ENCODE measurements around the gene TRAPPC6A.
"Not testable (repeated sequence)": the region's sequence is repeated elsewhere in the genome, so short reads cannot be mapped to it uniquely, and the experiment has no call there.

The TRAPPC6A gene

GRCh38 chr19:45133661-45134060, 44.4 kb downstream of the TRAPPC6A start:
- no peak for DNase-seq (ENCODE audit: extremely low read depth in 1 of 2, low read depth in 1 of 2)

- no peak for DNase-seq (ENCODE audit: extremely low read depth in 1 of 2, low read depth in 1 of 2)
Measured at GRCh38 chr19:45130888-45131615, 47.0 kb downstream of the TRAPPC6A start.

- DNase-seq (ENCODE audit: extremely low read depth in 1 of 2, low read depth in 1 of 2) = no peak
Measured at GRCh38 chr19:45130236-45130635, 47.8 kb downstream of the TRAPPC6A start.

DNA sequence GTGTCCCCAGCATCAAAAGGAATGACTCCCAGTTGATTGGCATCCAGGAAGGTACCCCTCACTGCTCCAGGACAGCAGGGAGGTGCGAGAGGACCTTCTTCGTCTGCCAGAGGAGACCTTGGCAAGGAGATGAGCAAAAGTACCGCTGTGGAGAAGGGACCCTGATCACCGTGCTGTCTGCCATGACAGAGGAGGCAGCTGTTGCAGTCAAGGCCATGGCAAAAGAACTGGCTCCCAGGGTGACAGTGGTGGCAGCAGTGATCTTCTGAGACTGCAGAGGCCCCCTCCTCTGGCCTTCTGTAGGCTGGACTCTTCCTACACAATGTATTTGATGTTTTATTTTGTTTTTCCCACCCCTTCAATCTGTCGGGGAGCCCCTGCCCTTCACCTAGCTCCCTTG, 49.2 kb downstream of the TRAPPC6A start:
- DNase-seq (ENCODE audit: extremely low read depth in 1 of 2, low read depth in 1 of 2) = no peak

GRCh38 chr19:45128146-45128545, 49.9 kb downstream of the TRAPPC6A start:
- no peak for DNase-seq (ENCODE audit: extremely low read depth in 1 of 2, low read depth in 1 of 2)

- no peak for DNase-seq (ENCODE audit: extremely low read depth in 1 of 2, low read depth in 1 of 2)
Measured at GRCh38 chr19:45126654-45127053, 51.4 kb downstream of the TRAPPC6A start.

GRCh38 chr19:45125975-45126493, 52.0 kb downstream of the TRAPPC6A start:
- DNase-seq (ENCODE audit: extremely low read depth in 1 of 2, low read depth in 1 of 2) = peak in 1 of 2 donors; percentile 60

GRCh38 chr19:45125360-45125759, 52.7 kb downstream of the TRAPPC6A start:
- DNase-seq (ENCODE audit: extremely low read depth in 1 of 2, low read depth in 1 of 2) = no peak

- DNase-seq (ENCODE audit: extremely low read depth in 1 of 2, low read depth in 1 of 2) = no peak
Measured at GRCh38 chr19:45124021-45124420, 54.0 kb downstream of the TRAPPC6A start.

DNA sequence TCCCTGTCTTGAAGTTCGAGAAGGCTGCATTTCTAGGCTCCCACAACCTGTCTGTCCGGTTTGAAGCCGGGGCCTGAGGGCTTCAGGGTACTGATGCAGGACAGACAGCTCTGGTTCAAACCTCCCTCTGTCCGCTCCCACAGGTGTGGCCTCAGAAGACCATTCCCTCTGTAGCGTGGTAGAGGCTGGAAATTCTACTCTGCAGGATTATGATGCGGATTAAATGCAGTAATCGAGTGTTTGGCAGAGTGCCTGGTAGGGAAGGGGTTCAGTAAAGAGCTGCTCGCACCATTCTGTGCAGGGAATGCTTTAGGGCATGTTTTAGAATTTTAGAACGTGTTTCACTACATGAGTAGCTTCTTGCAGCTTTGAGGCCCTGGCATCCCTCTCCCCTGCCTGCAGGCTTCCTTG, 54.6 kb downstream of the TRAPPC6A start:
- DNase-seq (ENCODE audit: extremely low read depth in 1 of 2, low read depth in 1 of 2) = no peak

DNA sequence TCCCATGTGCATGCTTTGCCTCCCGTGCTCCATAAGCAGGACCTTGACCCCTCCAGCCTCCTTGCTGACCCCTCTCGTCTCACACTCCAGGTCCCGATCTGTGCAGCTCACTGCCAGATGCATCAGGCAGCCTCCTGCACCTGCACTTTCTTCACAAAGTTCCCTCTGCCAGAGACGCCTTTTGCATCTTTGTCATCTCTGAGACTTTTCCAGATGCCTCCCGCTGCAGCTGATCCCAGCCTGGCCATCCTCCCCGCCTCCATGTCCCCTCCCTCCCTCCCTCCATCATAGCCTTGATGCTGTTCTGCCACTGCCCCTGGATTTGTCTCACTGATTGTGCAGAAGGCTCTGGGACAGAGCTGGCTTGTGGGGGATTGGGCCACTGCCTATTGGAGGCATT, 55.2 kb downstream of the TRAPPC6A start:
- DNase-seq (ENCODE audit: extremely low read depth in 1 of 2, low read depth in 1 of 2) = no peak

DNA sequence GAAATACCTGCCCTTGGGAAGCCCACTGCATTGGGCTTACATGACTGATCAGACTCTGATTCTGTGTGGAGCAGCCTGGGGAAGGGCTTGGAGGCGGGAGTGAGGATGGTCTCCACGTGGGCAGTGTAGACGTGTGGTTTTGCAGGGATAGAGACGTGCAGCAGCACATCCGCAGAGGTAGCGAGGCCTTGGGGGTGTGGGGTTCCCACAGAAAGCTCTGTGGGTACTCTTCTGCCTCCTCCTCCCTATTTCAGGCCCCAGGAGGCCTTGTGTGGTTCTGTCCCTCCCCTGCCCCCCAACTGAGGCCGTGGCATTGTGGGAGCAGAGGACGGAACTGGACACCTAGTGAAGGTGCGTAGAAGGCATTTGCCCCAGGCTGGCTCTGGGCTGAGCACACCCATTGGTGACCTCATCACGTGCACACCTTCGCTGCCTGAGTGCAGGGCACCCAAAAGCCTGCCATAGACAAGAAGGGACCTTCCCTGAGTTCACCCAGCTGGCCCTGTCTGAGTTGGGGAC, 56.2 kb downstream of the TRAPPC6A start:
- no peak for DNase-seq (ENCODE audit: extremely low read depth in 1 of 2, low read depth in 1 of 2)

- DNase-seq (ENCODE audit: extremely low read depth in 1 of 2, low read depth in 1 of 2) = no peak
Measured at GRCh38 chr19:45119582-45119981, 58.5 kb downstream of the TRAPPC6A start.

DNA sequence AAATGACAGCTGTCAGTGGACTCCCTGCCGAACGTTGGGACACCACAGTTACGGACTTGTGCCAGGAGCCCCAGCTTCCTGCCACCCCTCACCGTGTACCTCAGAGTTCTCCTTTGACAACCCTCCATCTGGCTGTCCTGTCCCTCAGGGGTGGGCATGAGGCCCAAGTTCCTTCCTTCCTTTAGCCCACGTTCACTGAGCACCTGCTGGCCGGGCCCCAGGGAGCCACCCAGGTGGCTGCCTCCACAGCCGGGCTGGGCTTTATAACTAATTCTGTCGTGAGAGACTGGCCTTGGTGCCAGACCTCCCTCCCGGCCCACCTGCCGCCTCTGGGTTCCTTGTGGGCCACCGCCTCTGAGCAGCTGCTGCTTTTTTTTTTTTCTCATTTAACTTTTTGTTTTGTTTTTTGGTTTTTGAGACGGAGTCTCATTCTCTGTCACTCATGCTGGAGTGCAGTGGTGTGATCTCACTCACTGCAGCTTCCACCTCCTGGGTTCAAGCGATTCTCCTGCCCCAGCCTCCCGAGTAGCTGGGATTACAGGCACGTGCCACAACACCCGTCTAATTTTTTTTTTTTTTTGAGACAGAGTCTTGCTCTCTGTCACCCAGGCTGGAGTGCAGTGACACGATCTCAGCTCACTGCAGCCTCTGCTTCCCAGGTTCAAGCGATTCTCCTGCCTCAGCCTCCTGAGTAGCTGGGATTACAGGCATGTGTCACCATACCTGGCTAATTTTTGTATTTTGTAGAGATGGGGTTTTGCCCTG, 59.3 kb downstream of the TRAPPC6A start:
- not testable (repeated sequence) for DNase-seq (ENCODE audit: extremely low read depth in 1 of 2, low read depth in 1 of 2)

- DNase-seq (ENCODE audit: extremely low read depth in 1 of 2, low read depth in 1 of 2) = no peak
Measured at GRCh38 chr19:45118106-45118505, 59.9 kb downstream of the TRAPPC6A start.

GRCh38 chr19:45117671-45118070, 60.4 kb downstream of the TRAPPC6A start:
- DNase-seq (ENCODE audit: extremely low read depth in 1 of 2, low read depth in 1 of 2) = no peak

DNA sequence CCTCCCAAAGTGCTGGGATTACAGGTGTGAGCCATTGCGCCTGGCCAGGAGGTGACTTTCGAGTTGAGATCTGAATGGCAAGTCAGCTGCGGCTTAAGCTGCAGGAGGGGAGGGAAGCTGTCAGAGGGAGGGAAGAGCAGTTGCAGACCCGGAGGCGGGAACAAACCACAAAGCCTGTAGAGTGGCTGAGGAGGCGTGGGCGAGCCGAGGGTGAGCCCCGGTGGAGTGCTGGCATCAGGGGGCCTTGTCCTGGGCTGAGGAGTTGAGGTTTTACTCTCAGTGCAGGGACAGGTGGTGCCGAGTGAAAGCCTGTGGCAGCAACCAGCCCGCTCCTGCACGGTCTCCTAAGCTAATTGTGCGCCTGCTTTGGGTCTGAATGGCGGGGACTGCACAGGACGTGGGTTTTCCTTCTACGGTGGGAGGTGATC, 60.9 kb downstream of the TRAPPC6A start:
- peak; percentile 70 to 79 for DNase-seq (ENCODE audit: extremely low read depth in 1 of 2, low read depth in 1 of 2)

DNA sequence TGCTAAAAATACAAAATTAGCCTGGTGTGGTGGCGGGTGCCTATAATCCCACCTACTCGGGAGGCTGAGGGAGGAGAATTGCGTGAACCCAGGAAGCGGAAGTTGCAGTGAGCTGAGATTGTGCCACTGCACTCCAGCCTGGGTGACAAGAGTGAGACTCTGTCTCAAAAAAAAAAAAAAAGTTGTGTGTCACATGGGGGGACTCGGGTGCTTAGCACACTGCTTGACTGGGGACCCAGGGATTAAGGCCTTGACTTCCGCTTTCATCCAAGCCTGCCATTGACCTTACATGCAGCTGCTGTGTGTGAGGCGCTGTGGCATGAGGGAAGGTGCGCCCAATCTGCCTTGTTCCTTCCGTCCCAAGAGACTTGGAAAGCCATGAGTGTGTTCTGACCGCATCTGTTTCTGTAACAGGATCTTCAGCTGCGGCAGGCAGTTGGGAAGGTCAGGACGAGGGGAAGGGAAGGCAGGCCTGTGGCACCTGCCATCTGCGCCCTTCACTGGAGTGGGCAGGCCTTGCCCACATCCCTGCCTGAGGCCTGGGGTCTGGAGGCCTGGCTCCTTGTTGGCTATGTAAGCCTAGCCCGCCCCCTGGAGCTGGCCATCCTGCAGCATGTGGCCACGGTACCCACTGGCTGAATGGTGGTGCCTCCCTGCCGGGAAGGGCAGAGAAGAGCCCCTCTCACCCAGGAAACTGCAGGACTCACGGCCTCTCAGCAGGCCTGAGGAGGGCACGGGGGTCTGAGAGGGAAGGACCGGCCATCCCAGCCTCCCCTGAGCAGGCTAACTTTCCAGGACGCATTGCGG, 62.0 kb downstream of the TRAPPC6A start:
- no peak for DNase-seq (ENCODE audit: extremely low read depth in 1 of 2, low read depth in 1 of 2)

GRCh38 chr19:45114116-45114515, 63.9 kb downstream of the TRAPPC6A start:
- DNase-seq (ENCODE audit: extremely low read depth in 1 of 2, low read depth in 1 of 2) = no peak

DNA sequence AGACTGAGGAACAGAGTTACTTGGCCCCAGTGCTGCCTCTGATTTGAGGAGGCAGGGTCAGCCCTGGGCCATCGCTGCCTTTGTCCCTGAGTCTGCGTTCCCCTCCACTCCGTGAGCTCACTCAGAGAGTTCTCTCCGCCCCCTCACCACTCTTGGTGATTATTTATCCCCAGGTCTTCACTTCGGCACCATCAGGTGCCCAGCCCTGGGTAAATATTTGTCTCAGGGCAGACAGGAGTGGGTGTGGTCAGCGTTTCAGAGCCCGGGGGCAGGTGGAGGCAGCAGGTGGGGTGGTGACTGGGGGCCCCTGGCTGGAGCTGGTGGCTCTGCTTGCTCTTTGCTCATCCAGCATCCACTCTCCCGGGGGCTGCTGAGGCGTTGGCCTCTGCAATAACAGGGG, 64.4 kb downstream of the TRAPPC6A start:
- no peak for DNase-seq (ENCODE audit: extremely low read depth in 1 of 2, low read depth in 1 of 2)

Measured in stimulated activated CD8-positive, alpha-beta memory T cell treated with anti-CD3 and anti-CD28 coated beads, Interleukin-7, amount 100 ng/mL, for 48 hours (primary cell).